CD4-positive, alpha-beta T cell treated with Interleukin-10 for 1 hour (primary cell): Measurements from ENCODE around the gene AGTR1.
"Not testable (repeated sequence)": the region's sequence is repeated elsewhere in the genome, so short reads cannot be mapped to it uniquely, and the experiment has no call there.

Experiments
- DNase-seq: peaks from one replicate; pipeline ENCODE4 v3.0.0-alpha.2; 2020

Gene AGTR1

DNA sequence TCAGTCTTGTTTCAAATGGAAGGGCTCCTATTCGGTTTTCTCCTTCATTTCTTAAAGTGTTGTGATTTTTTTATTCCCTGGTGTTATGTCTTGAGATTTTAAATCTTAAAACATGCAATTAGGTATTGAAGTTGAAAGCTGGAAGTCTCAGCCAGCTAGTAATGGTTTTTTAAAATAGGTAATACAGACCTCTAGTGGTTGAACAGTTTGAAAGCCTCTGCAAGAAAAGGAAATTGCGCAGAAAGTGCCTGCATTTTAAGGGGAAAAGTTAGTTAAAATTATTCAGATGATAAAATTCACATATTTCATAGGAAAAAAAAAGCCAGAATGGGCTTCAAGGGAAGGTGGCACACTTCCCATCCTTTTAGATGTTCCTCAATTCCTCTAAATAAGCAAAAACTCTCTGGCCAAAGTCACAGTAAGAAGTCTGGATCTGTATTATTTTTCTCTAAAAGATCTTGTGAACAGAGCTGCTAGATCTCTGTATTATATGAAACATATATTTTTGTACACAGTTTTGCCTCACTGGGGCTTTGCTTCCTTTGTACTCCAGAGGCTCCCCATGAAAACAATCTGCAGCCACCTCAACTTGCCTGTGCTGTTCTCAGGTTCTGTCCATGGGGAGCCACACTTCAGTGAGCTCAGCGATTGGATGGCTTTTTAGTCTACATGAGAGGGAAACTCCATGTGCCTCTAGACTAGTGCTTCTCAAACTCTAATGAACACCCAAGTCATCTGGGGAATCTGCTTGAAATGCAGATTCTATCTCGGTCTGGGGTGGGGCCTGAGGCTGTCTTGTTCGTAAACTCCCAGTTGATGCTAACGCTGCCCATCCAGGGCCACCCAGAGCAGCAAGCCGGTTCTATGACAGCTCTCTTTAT lies 21.5 kb downstream of the AGTR1 start:
- no peak for DNase-seq

GRCh38 chr3:148720873-148721272 lies 23.2 kb downstream of the AGTR1 start:
- DNase-seq = no peak

DNA sequence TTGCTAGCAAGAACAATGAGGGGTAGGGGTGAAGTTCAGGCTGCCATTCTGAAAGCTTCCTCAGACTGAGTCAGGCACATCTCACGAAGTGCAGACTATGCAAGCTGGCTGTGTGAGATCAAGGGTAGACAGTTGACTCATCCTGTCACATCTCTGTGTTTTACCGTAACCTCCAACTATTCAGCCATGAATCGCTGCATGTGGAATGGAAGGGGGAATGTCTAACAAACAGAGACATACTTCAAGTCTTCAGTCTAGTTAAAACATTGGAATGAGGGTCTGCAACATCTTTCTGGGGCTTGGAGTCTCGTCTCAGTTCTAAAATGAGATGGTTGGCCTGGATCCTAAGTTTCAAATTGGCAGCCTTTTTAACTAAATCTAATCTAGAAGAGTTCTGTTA lies 25.9 kb downstream of the AGTR1 start:
- DNase-seq = no peak

DNA sequence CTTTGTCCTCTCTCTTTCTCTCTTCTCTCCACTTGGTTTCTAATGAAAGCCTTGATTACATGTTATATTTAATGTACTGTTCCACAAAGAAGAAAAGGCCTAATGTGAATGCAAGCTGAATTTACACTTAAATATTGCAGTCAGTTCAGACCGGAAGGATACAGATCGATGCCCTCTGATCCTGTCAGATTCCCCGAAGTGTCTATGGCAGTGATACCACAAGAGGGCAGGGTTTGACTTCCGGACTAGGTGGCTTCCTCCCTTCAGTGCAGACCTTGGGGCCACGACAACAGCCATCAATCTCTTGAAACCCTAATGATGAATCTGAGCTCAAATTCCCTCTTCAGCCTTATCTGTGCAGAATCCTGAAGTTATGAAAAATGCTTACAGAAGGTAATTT lies 29.5 kb downstream of the AGTR1 start:
- DNase-seq = no peak

- no peak for DNase-seq
Observed at GRCh38 chr3:148728753-148729152, 31.1 kb downstream of the AGTR1 start.

- DNase-seq = no peak
Observed at GRCh38 chr3:148729476-148730055, 31.9 kb downstream of the AGTR1 start.

- DNase-seq = no peak
Observed at GRCh38 chr3:148730676-148731075, 33.0 kb downstream of the AGTR1 start.

DNA sequence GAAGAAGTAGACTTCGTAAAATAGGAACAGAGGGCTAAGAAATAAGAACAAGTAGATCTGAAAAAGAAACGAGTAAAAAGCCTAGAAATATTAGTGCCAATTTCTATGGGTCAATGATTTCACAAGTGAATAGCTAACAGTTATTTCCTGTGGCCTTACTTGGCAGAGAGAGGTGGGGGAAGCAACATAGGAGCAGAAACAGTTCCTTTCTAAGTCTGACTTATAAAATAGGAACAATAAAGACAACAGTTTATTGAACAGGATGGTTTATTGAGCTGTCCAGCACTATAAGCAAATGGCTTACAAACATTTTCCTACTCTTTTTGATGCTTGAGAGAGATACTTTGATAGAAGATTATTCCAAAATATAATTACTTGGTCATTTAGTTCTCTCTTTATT lies 37.9 kb downstream of the AGTR1 start:
- no peak for DNase-seq

- no peak for DNase-seq
Observed at GRCh38 chr3:148736086-148736485, 38.4 kb downstream of the AGTR1 start.

DNA sequence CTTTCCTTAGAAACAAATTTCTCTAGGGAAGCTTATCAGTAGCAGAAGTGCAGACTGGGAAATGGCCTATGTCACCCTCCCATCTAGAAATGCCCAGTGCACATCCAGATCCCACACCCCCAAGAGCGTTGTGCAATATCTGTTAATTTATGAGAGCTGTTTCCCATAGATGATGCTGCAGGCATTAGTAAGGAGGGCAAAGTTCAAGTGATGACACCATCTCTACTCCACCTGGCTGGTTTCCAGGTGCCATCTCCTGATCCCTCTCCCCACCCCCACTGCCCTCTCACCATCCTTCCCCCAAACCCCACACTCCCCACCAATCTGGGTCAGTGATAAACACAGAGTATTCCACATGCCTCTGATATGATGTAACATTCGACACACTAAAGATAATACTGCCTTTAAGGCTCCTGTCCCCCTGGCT lies 39.4 kb downstream of the AGTR1 start:
- DNase-seq = no peak

DNA sequence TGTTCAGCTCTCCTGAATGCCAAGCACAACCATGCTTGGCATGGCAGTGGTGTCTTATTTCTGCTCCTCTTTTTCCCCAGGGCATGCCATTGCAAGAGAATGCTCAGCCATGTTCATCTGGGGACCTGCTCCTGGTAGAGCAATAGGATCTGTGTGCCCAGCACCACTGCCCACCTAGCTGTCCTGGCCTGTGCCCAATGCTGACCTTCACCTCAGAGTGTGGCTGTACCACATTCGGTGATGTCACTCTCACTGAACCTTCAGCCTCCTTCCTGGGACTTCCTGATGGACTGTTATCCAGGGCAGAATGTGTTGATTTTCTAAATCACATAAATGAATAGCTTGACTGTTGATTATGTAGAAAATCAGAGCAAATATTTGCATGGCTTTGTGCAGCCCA lies 42.0 kb downstream of the AGTR1 start:
- no peak for DNase-seq

- no peak for DNase-seq
Observed at GRCh38 chr3:148740291-148740690, 42.6 kb downstream of the AGTR1 start.

DNA sequence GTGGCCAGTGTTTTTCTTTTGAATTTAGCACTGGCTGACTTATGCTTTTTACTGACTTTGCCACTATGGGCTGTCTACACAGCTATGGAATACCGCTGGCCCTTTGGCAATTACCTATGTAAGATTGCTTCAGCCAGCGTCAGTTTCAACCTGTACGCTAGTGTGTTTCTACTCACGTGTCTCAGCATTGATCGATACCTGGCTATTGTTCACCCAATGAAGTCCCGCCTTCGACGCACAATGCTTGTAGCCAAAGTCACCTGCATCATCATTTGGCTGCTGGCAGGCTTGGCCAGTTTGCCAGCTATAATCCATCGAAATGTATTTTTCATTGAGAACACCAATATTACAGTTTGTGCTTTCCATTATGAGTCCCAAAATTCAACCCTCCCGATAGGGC lies 43.5 kb downstream of the AGTR1 start:
- DNase-seq = no peak

DNA sequence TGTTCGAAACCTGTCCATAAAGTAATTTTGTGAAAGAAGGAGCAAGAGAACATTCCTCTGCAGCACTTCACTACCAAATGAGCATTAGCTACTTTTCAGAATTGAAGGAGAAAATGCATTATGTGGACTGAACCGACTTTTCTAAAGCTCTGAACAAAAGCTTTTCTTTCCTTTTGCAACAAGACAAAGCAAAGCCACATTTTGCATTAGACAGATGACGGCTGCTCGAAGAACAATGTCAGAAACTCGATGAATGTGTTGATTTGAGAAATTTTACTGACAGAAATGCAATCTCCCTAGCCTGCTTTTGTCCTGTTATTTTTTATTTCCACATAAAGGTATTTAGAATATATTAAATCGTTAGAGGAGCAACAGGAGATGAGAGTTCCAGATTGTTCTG lies 44.4 kb downstream of the AGTR1 start:
- no peak for DNase-seq

DNA sequence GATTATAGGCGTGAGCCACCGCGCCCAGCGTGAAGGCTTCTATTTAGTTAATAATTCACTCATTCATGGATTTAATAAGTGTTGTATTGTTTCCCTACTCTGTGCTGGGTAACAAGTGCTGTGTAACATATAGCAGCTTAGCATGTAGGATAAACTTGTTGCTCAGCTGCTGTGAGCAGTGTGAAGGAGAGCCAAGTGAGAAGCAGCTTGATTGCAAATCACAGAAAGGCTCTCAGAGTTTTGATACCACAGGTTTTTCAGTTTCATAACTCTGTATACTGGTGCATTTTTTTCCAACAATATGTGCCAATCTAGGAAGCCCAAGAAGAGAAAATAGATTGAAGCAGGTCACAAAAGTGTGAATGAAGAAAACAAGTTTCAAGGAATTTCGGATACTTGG lies 48.4 kb downstream of the AGTR1 start:
- no peak for DNase-seq

- DNase-seq = no peak
Observed at GRCh38 chr3:148748283-148748682, 50.6 kb downstream of the AGTR1 start.

GRCh38 chr3:148750296-148750695 lies 52.6 kb downstream of the AGTR1 start:
- no peak for DNase-seq

DNA sequence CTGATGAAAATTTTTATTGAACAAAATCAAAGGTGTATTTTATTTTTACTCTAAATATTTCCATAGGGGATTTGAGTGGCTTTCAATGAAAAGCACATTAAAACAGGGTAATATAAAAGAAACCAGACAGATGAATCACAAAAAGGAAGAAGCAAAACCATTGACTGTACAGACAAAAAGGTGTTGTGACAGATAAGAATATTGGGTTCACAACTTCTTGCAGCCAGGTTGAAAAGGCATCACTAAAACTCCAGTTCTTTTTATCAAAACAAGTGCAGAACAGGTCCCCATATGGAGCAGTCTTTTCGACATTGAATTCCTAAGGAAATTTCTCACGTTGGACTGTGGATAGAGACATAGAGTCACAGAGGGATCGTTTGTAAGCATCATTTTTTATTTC lies 53.8 kb downstream of the AGTR1 start:
- DNase-seq = no peak

- DNase-seq = not testable (repeated sequence)
Observed at GRCh38 chr3:148753385-148753784, 55.7 kb downstream of the AGTR1 start.

DNA sequence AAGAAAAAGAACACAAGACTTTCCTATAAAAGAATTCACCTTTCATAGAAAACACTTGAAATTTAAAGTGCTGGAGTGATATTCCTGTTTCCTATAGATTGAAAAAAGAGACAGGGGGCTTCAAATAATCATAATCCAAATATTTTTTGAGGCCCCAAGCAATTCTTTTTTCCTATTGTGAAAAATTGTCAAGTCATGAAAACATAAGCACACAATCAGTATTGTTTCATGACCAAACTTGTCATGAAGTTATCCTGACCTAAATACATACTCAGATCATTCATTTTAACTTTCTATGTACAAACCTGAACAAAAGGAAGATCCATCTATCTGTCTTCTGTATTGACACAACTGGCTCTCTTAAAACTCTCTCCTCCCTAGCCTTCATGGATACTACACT lies 57.9 kb downstream of the AGTR1 start:
- no peak for DNase-seq

DNA sequence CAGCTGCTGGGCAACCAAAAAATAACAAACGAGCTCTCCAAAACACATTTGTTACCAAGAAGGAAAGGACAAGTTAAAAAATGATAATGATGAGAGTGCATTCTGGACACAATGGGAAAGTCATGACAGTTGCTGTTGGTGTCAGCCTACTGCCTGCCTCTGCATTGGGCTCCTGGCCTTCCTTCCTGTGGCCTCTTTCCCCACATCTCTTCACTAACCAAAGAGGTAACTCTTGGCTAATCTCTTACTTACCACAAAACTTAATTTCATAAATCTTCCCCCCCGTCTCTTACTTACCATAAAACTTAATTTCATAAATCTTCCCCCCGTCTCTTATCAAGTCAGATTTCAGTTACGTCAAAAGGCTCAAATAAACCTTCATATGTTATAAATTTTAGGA lies 58.6 kb downstream of the AGTR1 start:
- no peak for DNase-seq

GRCh38 chr3:148757238-148758215 lies 59.8 kb downstream of the AGTR1 start:
- no peak for DNase-seq

DNA sequence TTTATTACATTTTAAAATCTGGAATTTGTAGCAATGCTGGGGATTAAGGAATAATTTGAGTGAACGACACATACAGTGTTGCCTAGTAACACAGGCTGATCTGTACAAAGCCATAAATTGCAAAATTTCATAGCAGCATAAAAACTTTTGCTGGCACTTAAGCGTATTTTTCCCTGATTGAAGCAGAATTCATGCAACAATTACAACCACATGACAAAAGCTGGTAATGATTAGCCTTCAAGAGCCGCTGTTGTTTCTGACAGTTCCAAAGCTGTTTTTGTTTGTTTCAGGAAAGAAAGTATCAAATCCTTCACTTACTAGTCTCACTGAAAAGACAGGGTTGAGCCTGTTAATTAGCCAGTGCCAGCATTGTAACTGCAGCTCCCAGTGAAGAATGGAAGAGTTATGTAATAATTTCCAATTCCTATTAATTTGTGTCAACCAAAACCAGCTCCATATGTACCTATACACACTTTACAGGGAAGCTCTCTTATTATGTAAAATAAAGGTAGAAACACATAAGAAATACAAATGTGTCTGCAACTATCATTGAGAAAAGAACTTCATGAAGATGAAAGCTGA lies 60.7 kb downstream of the AGTR1 start:
- no peak for DNase-seq
